ENCODE measurements around the gene RBL1.

Gene RBL1

GRCh38 chr20:37120497-37120896 is 24.7 kb upstream of the RBL1 start:
- Histone ChIP-seq H2AFZ (ENCODE audit: low read depth) (no peak overlapping the region), H3K36me3 (ENCODE audit: insufficient read depth) (no peaks in the 10 kb centered on the region), H3K4me3 (IDR thresholded peaks at IDR 0.05; ENCODE audit: insufficient read depth, low read depth, low read length) (no peak overlapping the region), H3K27me3 (ENCODE audit: insufficient read depth, low read depth) (no peaks in the 10 kb centered on the region), H3K27ac (no peak overlapping the region), H3K4me1 (ENCODE audit: low read depth, poor library complexity, severe bottlenecking) (no peaks in the 10 kb centered on the region), H3K4me2 (no peak overlapping the region), H4K20me1 (ENCODE audit: insufficient read depth) (no peaks in the 10 kb centered on the region), H3K79me2 (ENCODE audit: insufficient read depth, low read depth) (no peaks in the 10 kb centered on the region), H3K9ac (no peak overlapping the region)
- TF ChIP-seq CTCF (conservative IDR thresholded peaks at IDR 0.05; ENCODE audit: low read depth, low read length) = no peak

GRCh38 chr20:37119356-37120036 is 23.7 kb upstream of the RBL1 start:
- Histone ChIP-seq H3K36me3 (ENCODE audit: insufficient read depth) (no peaks in the 10 kb centered on the region), H3K79me2 (ENCODE audit: insufficient read depth, low read depth) (no peaks in the 10 kb centered on the region), H2AFZ (ENCODE audit: low read depth) (no peak overlapping the region), H3K27ac (no peak overlapping the region), H3K27me3 (ENCODE audit: insufficient read depth, low read depth) (no peaks in the 10 kb centered on the region), H4K20me1 (ENCODE audit: insufficient read depth) (no peaks in the 10 kb centered on the region), H3K4me1 (ENCODE audit: low read depth, poor library complexity, severe bottlenecking) (no peaks in the 10 kb centered on the region), H3K4me3 (IDR thresholded peaks at IDR 0.05; ENCODE audit: insufficient read depth, low read depth, low read length) (no peak overlapping the region), H3K4me2 (no peak overlapping the region), H3K9ac (no peak overlapping the region)
- no peak for TF ChIP-seq CTCF (conservative IDR thresholded peaks at IDR 0.05; ENCODE audit: low read depth, low read length)

- no peak for TF ChIP-seq CTCF (conservative IDR thresholded peaks at IDR 0.05; ENCODE audit: low read depth, low read length)
- no peak overlapping the region for H3K27ac ChIP-seq
- no peaks in the 10 kb centered on the region for H3K79me2 ChIP-seq (ENCODE audit: insufficient read depth, low read depth)
- no peak overlapping the region for H3K4me3 ChIP-seq (IDR thresholded peaks at IDR 0.05; ENCODE audit: insufficient read depth, low read depth, low read length)
- no peaks in the 10 kb centered on the region for H3K27me3 ChIP-seq (ENCODE audit: insufficient read depth, low read depth)
- H3K9ac ChIP-seq = no peak overlapping the region
- H3K4me1 ChIP-seq (ENCODE audit: low read depth, poor library complexity, severe bottlenecking) = no peaks in the 10 kb centered on the region
- H2AFZ ChIP-seq (ENCODE audit: low read depth) = no peak overlapping the region
- H4K20me1 ChIP-seq (ENCODE audit: insufficient read depth) = no peaks in the 10 kb centered on the region
- no peaks in the 10 kb centered on the region for H3K36me3 ChIP-seq (ENCODE audit: insufficient read depth)
- H3K4me2 ChIP-seq = no peak overlapping the region
Observed at GRCh38 chr20:37114012-37114411, 18.2 kb upstream of the RBL1 start.

GRCh38 chr20:37111926-37112455 is 16.2 kb upstream of the RBL1 start:
- Histone ChIP-seq H3K79me2 (ENCODE audit: insufficient read depth, low read depth) (no peaks in the 10 kb centered on the region), H3K27me3 (ENCODE audit: insufficient read depth, low read depth) (no peaks in the 10 kb centered on the region), H3K4me1 (ENCODE audit: low read depth, poor library complexity, severe bottlenecking) (no peaks in the 10 kb centered on the region), H3K27ac (no peak overlapping the region), H3K36me3 (ENCODE audit: insufficient read depth) (no peaks in the 10 kb centered on the region), H2AFZ (ENCODE audit: low read depth) (no peak overlapping the region), H3K9ac (no peak overlapping the region), H4K20me1 (ENCODE audit: insufficient read depth) (no peaks in the 10 kb centered on the region), H3K4me2 (no peak overlapping the region), H3K4me3 (IDR thresholded peaks at IDR 0.05; ENCODE audit: insufficient read depth, low read depth, low read length) (no peak overlapping the region)
- no peak for TF ChIP-seq CTCF (conservative IDR thresholded peaks at IDR 0.05; ENCODE audit: low read depth, low read length)
